ENCODE measurements around the gene MERTK. TPM values are rescaled to one million over a fixed set of nuclear protein-coding genes. Genes with fewer than 3 reads are reported as not detected.

The MERTK gene
- total RNA-seq, 4 donors from 2014 or later = 10.8 to 28.6 (median 11.6) TPM

- in situ Hi-C loops (cut with MboI; ENCODE audit: low pct_ligation_motif_present in 1 of 4, low pct_unique_long_range_greater_than_20kb in 1 of 4, low sequenced_read_pairs in 3 of 4) = loop anchor here in 1 of 4 donors (10.0 kb wide), 1 partner anchor 165 kb away; the partner anchor contains the start of gene MERTK
- WGBS, 2 donors (ENCODE audit: low coverage in 1 of 2) = 52 to 88% methylated on average over 1 to 2 of the region's 2 CpGs
- peak overlapping the region; percentile 15 to 58 (median 28) for H3K27ac ChIP-seq
- intact Hi-C loops (cut with DNase I; ENCODE audit: low total_unique reads) = loop anchor here (10.0 kb wide), 1 partner anchor 215 kb away; the partner anchor contains the start of gene ZC3H6
- TF ChIP-seq POLR2A (IDR thresholded peaks at IDR 0.05) = no peak
- no peak for TF ChIP-seq EP300 (IDR thresholded peaks at IDR 0.05; ENCODE audit: low read depth)
- TF ChIP-seq POLR2AphosphoS5 (IDR thresholded peaks at IDR 0.05) = no peak
- no peak for TF ChIP-seq CTCF (IDR thresholded peaks at IDR 0.05)
- DNase-seq = no peak
- peaks cover 0 to 26% (median 8%) of the 10 kb centered on the region in 4 donors for H3K36me3 ChIP-seq
- no peaks in the 10 kb centered on the region for H3K27me3 ChIP-seq
- peaks cover 7 to 38% (median 23%) of the 10 kb centered on the region in 4 donors for H3K4me1 ChIP-seq
- no peaks in the 10 kb centered on the region for H3K9me3 ChIP-seq
- H3K4me3 ChIP-seq = no peak overlapping the region
Observed at GRCh38 chr2:112059671-112060070, 161.3 kb downstream of the MERTK start.

- in situ Hi-C loops (cut with MboI; ENCODE audit: low pct_ligation_motif_present in 1 of 4, low pct_unique_long_range_greater_than_20kb in 1 of 4, low sequenced_read_pairs in 3 of 4) (no loop called here), intact Hi-C loops (cut with DNase I; ENCODE audit: low total_unique reads) (no loop called here)
Observed at GRCh38 chr2:112061299-112061698, 162.9 kb downstream of the MERTK start.

GRCh38 chr2:112061840-112062239 is 163.4 kb downstream of the MERTK start:
- no peak overlapping the region for H3K27ac ChIP-seq
- 83 to 100% methylated on average over 1 to 2 of the region's 2 CpGs for WGBS, 2 donors (ENCODE audit: low coverage in 1 of 2)
- in situ Hi-C loops (cut with MboI; ENCODE audit: low pct_ligation_motif_present in 1 of 4, low pct_unique_long_range_greater_than_20kb in 1 of 4, low sequenced_read_pairs in 3 of 4) = no loop called here

More at GRCh38 chr2:112061299-112061698, 162.9 kb downstream of the MERTK start:
- DNase-seq = no peak
- Histone ChIP-seq H3K4me3 (no peak overlapping the region), H3K27me3 (no peaks in the 10 kb centered on the region), H3K27ac (no peak overlapping the region), H3K36me3 (peaks cover 0 to 40% (median 14%) of the 10 kb centered on the region in 4 donors), H3K4me1 (peaks cover 7 to 38% (median 21%) of the 10 kb centered on the region in 4 donors), H3K9me3 (no peaks in the 10 kb centered on the region)
- WGBS, 2 donors (ENCODE audit: low coverage in 1 of 2) = 94% methylated on average over 1 of the region's 1 CpG
- TF ChIP-seq CTCF (IDR thresholded peaks at IDR 0.05) (no peak), EP300 (IDR thresholded peaks at IDR 0.05; ENCODE audit: low read depth) (no peak), POLR2AphosphoS5 (IDR thresholded peaks at IDR 0.05) (no peak), POLR2A (IDR thresholded peaks at IDR 0.05) (no peak)

GRCh38 chr2:112062894-112063293 is 164.5 kb downstream of the MERTK start:
- peaks cover 3 to 22% (median 9%) of the 10 kb centered on the region in 4 donors for H3K4me1 ChIP-seq
- intact Hi-C loops (cut with DNase I; ENCODE audit: low total_unique reads) (no loop called here), in situ Hi-C loops (cut with MboI; ENCODE audit: low pct_ligation_motif_present in 1 of 4, low pct_unique_long_range_greater_than_20kb in 1 of 4, low sequenced_read_pairs in 3 of 4) (no loop called here)
- 83 to 100% methylated on average over 1 of the region's 1 CpG for WGBS, 2 donors (ENCODE audit: low coverage in 1 of 2)
- no peak for TF ChIP-seq POLR2AphosphoS5 (IDR thresholded peaks at IDR 0.05)
- TF ChIP-seq CTCF (IDR thresholded peaks at IDR 0.05) = no peak
- no peak for TF ChIP-seq POLR2A (IDR thresholded peaks at IDR 0.05)
- H3K36me3 ChIP-seq = peaks cover 0 to 51% (median 21%) of the 10 kb centered on the region in 4 donors
- H3K4me3 ChIP-seq = no peak overlapping the region
- DNase-seq = no peak
- H3K27me3 ChIP-seq = no peaks in the 10 kb centered on the region
- no peaks in the 10 kb centered on the region for H3K9me3 ChIP-seq
- no peak overlapping the region for H3K27ac ChIP-seq

More at GRCh38 chr2:112061840-112062239, 163.4 kb downstream of the MERTK start:
- Histone ChIP-seq H3K4me3 (no peak overlapping the region), H3K36me3 (peaks cover 0 to 44% (median 16%) of the 10 kb centered on the region in 4 donors), H3K4me1 (peaks cover 3 to 32% (median 15%) of the 10 kb centered on the region in 4 donors), H3K27me3 (no peaks in the 10 kb centered on the region), H3K9me3 (no peaks in the 10 kb centered on the region)
- intact Hi-C loops (cut with DNase I; ENCODE audit: low total_unique reads) = no loop called here
- TF ChIP-seq CTCF (IDR thresholded peaks at IDR 0.05) (no peak), POLR2A (IDR thresholded peaks at IDR 0.05) (no peak), POLR2AphosphoS5 (IDR thresholded peaks at IDR 0.05) (no peak), EP300 (IDR thresholded peaks at IDR 0.05; ENCODE audit: low read depth) (no peak)
- DNase-seq = no peak
